Endothelial cell of umbilical vein (primary cell): ENCODE measurements around the gene CCDC106. TPM values are rescaled to one million over a fixed set of nuclear protein-coding genes. Genes with fewer than 3 reads are reported as not detected.

Experiments used
- BruUV-seq: library from RNA; stranded (reverse); fragments of 400-500 nt; replicated peaks from 2 replicates; lab custom pipeline; 2021; lab: Mats Ljungman, UMichigan
- CTCF ChIA-PET: fragments of 300-600, 350-600 bp; sonication (Branson Sonifier 250); formaldehyde crosslinking; loops from one replicate; lab custom pipeline; 2021; ENCODE audit warnings: antibody characterized with exemption, inconsistent platforms; lab: Charles Lee
- POLR2A ChIA-PET: fragments of 300-600, 350-600 bp; sonication (Branson Sonifier 250); formaldehyde crosslinking; loops from one replicate; lab custom pipeline; 2021; ENCODE audit warnings: antibody characterized with exemption, inconsistent platforms; lab: Charles Lee
- DNase-seq: peaks from one replicate; pipeline ENCODE4 v3.0.0-alpha.2; 2011; ENCODE audit warnings: low read depth, low spot score
- FAIRE-seq: peaks from 2 replicates; lab custom pipeline; 2011; peaks lifted over from hg19 to GRCh38; lab: Jason Lieb, UNC
- H2AFZ ChIP-seq: 2 replicates; pipeline ENCODE4 v1.6.0; 2012; ENCODE audit warnings: low read depth, low read length, control low read depth, inconsistent platforms
- H3K27ac ChIP-seq: 2 replicates; pipeline ENCODE4 v1.5.1; 2011; ENCODE audit warnings: low read depth, mild to moderate bottlenecking, control low read depth, low read length, moderate library complexity; ENCODE audit not compliant: insufficient read depth
- H3K27me3 ChIP-seq, 2 experiments: 2 replicates each; pipeline versions ENCODE4 v1.6.0 to v1.6.1; 2011; ENCODE audit warnings: low read length in 2 of 2, mixed read lengths in 1 of 2; ENCODE audit not compliant: control insufficient read depth in 2 of 2, insufficient read depth in 2 of 2
- H3K36me3 ChIP-seq, 2 experiments: 2 replicates in 1 of 2; 3 replicates in 1 of 2; pipeline ENCODE4 v1.5.1; 2011; ENCODE audit warnings: low read length in 2 of 2, mild to moderate bottlenecking in 1 of 2, moderate library complexity in 1 of 2; ENCODE audit not compliant: control insufficient read depth in 2 of 2, insufficient read depth in 2 of 2; ENCODE audit errors: extremely low read depth in 1 of 2
- H3K4me1 ChIP-seq: 3 replicates; pipeline ENCODE4 v1.5.1; 2011; ENCODE audit warnings: mild to moderate bottlenecking, low read length; ENCODE audit not compliant: control insufficient read depth, insufficient read depth; ENCODE audit errors: extremely low read depth
- H3K4me2 ChIP-seq: 2 replicates; pipeline ENCODE4 v1.6.1; 2011; ENCODE audit warnings: low read length, control low read depth, mixed read lengths; ENCODE audit not compliant: insufficient read depth
- H3K4me3 ChIP-seq, 3 experiments: fragments of 200-600 bp in 1 of 3; sonication (generic), shearing (Covaris generic) in 1 of 3; replicated peaks in 1 of 3; 2 replicates each; pipeline ENCODE4 v1.5.1; 2011 to 2016; ENCODE audit warnings: control low read depth in 3 of 3, low read length in 3 of 3, mild to moderate bottlenecking in 2 of 3, inconsistent platforms in 1 of 3, low read depth in 1 of 3, moderate library complexity in 1 of 3; ENCODE audit not compliant: insufficient read depth in 1 of 3
- H3K79me2 ChIP-seq: 2 replicates; pipeline ENCODE4 v1.6.0; 2012; ENCODE audit warnings: low read length, inconsistent platforms; ENCODE audit not compliant: control insufficient read depth, insufficient read depth
- H3K9ac ChIP-seq: replicated peaks from 2 replicates; pipeline ENCODE3; 2011; ENCODE audit warnings: low read length, control low read depth; ENCODE audit not compliant: insufficient read depth; ENCODE audit errors: extremely low read depth
- H3K9me1 ChIP-seq: replicated peaks from 3 replicates; pipeline ENCODE4 v1.6.0; 2011; ENCODE audit warnings: mild to moderate bottlenecking, low read length; ENCODE audit not compliant: control insufficient read depth, insufficient read depth; ENCODE audit errors: extremely low read depth
- H3K9me3 ChIP-seq: replicated peaks from 2 replicates; pipeline ENCODE4 v1.5.1; 2012; ENCODE audit warnings: low read length, inconsistent platforms; ENCODE audit not compliant: control insufficient read depth, insufficient read depth
- H4K20me1 ChIP-seq: replicated peaks from 2 replicates; pipeline ENCODE3; 2011; ENCODE audit warnings: mild to moderate bottlenecking, low read length; ENCODE audit not compliant: control insufficient read depth, insufficient read depth; ENCODE audit errors: extremely low read depth
- CTCF ChIP-seq, 2 donors: IDR thresholded peaks; 1 replicate in 1 of 2; 2 replicates in 1 of 2; pipeline ENCODE4 v1.5.1; 2011; ENCODE audit warnings: low read length in 2 of 2, mild to moderate bottlenecking in 2 of 2, moderate library complexity in 2 of 2, control low read depth in 1 of 2, inconsistent platforms in 1 of 2, low read depth in 1 of 2; ENCODE audit not compliant: insufficient read depth in 1 of 2; ENCODE audit errors: extremely low read depth in 1 of 2
- EZH2 ChIP-seq: IDR thresholded peaks from 2 replicates; pipeline ENCODE4 v1.6.1; 2012; ENCODE audit warnings: borderline replicate concordance, low read depth, mild to moderate bottlenecking, moderate library complexity, low read length, inconsistent platforms; ENCODE audit not compliant: severe bottlenecking
- FOS ChIP-seq: IDR thresholded peaks from 2 replicates; pipeline ENCODE4 v1.6.1; 2011; ENCODE audit warnings: mild to moderate bottlenecking, low read length, moderate library complexity, borderline replicate concordance; ENCODE audit not compliant: insufficient read depth
- GATA2 ChIP-seq: IDR thresholded peaks from 2 replicates; pipeline ENCODE4 v1.7.0; 2011; ENCODE audit warnings: low read depth, mild to moderate bottlenecking, moderate library complexity, mixed read lengths, low read length; ENCODE audit not compliant: insufficient read length, insufficient read depth
- JUN ChIP-seq: IDR thresholded peaks from 2 replicates; pipeline ENCODE4 v1.6.1; 2011; ENCODE audit warnings: borderline replicate concordance, low read depth; ENCODE audit not compliant: insufficient read length, insufficient read depth
- MAX ChIP-seq: IDR thresholded peaks from 2 replicates; pipeline ENCODE4 v1.6.1; 2011; ENCODE audit not compliant: insufficient read depth, insufficient read length
- MYC ChIP-seq: IDR thresholded peaks from one replicate; pipeline ENCODE4 v1.6.1; 2011; ENCODE audit warnings: mild to moderate bottlenecking, low read depth, low read length
- POLR2A ChIP-seq: IDR thresholded peaks from 2 replicates; pipeline ENCODE4 v1.6.1; 2012; ENCODE audit warnings: low read depth, mild to moderate bottlenecking, control low read depth, low read length
- POLR2AphosphoS5 ChIP-seq: IDR thresholded peaks from 2 replicates; pipeline ENCODE4 v1.6.1; 2012; ENCODE audit warnings: low read depth, mild to moderate bottlenecking, control low read depth, low read length, moderate library complexity; ENCODE audit not compliant: insufficient read depth
- dilution Hi-C: fragments of 300-500 bp; cut with MboI; formaldehyde crosslinking; loops from one replicate; pipeline ENCODE4 v1.15.0; 2019; ENCODE audit warnings: low sequenced_read_pairs; ENCODE audit not compliant: extremely low pct_ligation_motif_present
- intact Hi-C: fragments of 100-400 bp; cut with micrococcal nuclease; formaldehyde crosslinking; loops from one replicate; pipeline ENCODE4 v1.10.0; 2022
- polyA plus RNA-seq, 4 experiments: library from polyadenylated mRNA; depleted of rRNA in 3 of 4; stranded (reverse) in 3 of 4; unstranded in 1 of 4; fragments of >200 nt; gene quantifications; 2 replicates each; pipeline versions ENCODE4 v1.2.1 to v1.2.3, GENCODE V29; 2011 to 2012; ENCODE audit warnings: missing spikeins in 1 of 4
- total RNA-seq: library from RNA; stranded (reverse); gene quantifications from 2 replicates; pipeline ENCODE4 v1.2.3, GENCODE V29; 2021

The CCDC106 gene
- total and polyA plus RNA-seq, 2 donors (not counting 3 experiments of a cell fraction or from before 2014, with no cell fraction given) = 11.8 to 12.0 TPM

GRCh38 chr19:55650126-55650557 is 2.1 kb downstream of the CCDC106 start:
- intact Hi-C loops = loop anchor here (10.0 kb wide), 3 partner anchors 315 to 1185 kb away; partner anchors contain the start of genes KMT5C, LENG9 and ZNF787
- peaks cover 6% of the 10 kb centered on the region for H3K79me2 ChIP-seq
- no peak overlapping the region for H3K4me2 ChIP-seq
- dilution Hi-C loops = no loop called here
- H4K20me1 ChIP-seq = no peaks in the 10 kb centered on the region
- ChIA-PET POLR2A (no interaction called here), CTCF (no interaction called here)
- peaks cover 13% of the 10 kb centered on the region for H3K4me1 ChIP-seq
- H2AFZ ChIP-seq = no peak overlapping the region
- no peak for TF ChIP-seq CTCF (IDR thresholded peaks at IDR 0.05; ENCODE audit: extremely low read depth in 1 of 2, insufficient read depth in 1 of 2, low read depth in 1 of 2, low read length in 2 of 2)
- TF ChIP-seq EZH2 = no peak
- no peak for TF ChIP-seq MYC
- TF ChIP-seq JUN = no peak
- TF ChIP-seq POLR2A = no peak
- no peak for TF ChIP-seq GATA2
- TF ChIP-seq POLR2AphosphoS5 = no peak
- TF ChIP-seq MAX = no peak
- no peak for TF ChIP-seq FOS
- no peak overlapping the region for H3K4me3 ChIP-seq
- BruUV-seq = no TSS peak
- no peak for DNase-seq
- no peak overlapping the region for H3K9ac ChIP-seq
- FAIRE-seq = no peak
- H3K27me3 ChIP-seq = no peaks in the 10 kb centered on the region
- H3K36me3 ChIP-seq = peaks cover 3 to 6% of the 10 kb centered on the region in 2 experiments
- no peaks in the 10 kb centered on the region for H3K9me3 ChIP-seq
- no peaks in the 10 kb centered on the region for H3K9me1 ChIP-seq
- no peak overlapping the region for H3K27ac ChIP-seq
